Measurements from ENCODE around the gene LRP11.
"Not testable (repeated sequence)": the region's sequence is repeated elsewhere in the genome, so short reads cannot be mapped to it uniquely, and the experiment has no call there.

LRP11 gene

GRCh38 chr6:149899926-149900619 lies 35.9 kb upstream of the LRP11 start:
- no peaks in the 10 kb centered on the region for H3K36me3 ChIP-seq
- H3K9ac ChIP-seq = no peak overlapping the region
- no peaks in the 10 kb centered on the region for H3K27me3 ChIP-seq
- no peak for TF ChIP-seq Cebpa-rat (IDR thresholded peaks at IDR 0.05)
- no peaks in the 10 kb centered on the region for H4K20me1 ChIP-seq
- no peak overlapping the region for H3K4me3 ChIP-seq
- no peaks in the 10 kb centered on the region for H3K9me3 ChIP-seq (replicated peaks in 1 of 11)
- H3K27ac ChIP-seq = no peak overlapping the region
- H3K4me1 ChIP-seq = peaks cover 20 to 31% (median 24%) of the 10 kb centered on the region in 10 experiments
- no peak overlapping the region for H3K4me2 ChIP-seq

- H3K27me3 ChIP-seq = no peaks in the 10 kb centered on the region
- no peak overlapping the region for H3K9ac ChIP-seq
- no peak overlapping the region for H3K4me2 ChIP-seq
- H3K4me3 ChIP-seq = no peak overlapping the region
- H3K9me3 ChIP-seq (replicated peaks in 1 of 11) = no peaks in the 10 kb centered on the region
- TF ChIP-seq Cebpa-rat (IDR thresholded peaks at IDR 0.05) = no peak
- no peaks in the 10 kb centered on the region for H4K20me1 ChIP-seq
- peaks cover 17 to 32% (median 26%) of the 10 kb centered on the region in 10 experiments for H3K4me1 ChIP-seq
- no peaks in the 10 kb centered on the region for H3K36me3 ChIP-seq
- no peak overlapping the region for H3K27ac ChIP-seq
Measured at GRCh38 chr6:149899486-149899885, 35.3 kb upstream of the LRP11 start.

GRCh38 chr6:149898966-149899365 lies 34.8 kb upstream of the LRP11 start:
- Histone ChIP-seq H3K27me3 (no peaks in the 10 kb centered on the region), H3K36me3 (no peaks in the 10 kb centered on the region), H3K9me3 (replicated peaks in 1 of 11) (no peaks in the 10 kb centered on the region), H3K9ac (no peak overlapping the region), H3K4me2 (no peak overlapping the region), H3K27ac (no peak overlapping the region), H3K4me1 (peaks cover 17 to 32% (median 23%) of the 10 kb centered on the region in 10 experiments), H4K20me1 (no peaks in the 10 kb centered on the region), H3K4me3 (no peak overlapping the region)
- TF ChIP-seq Cebpa-rat (IDR thresholded peaks at IDR 0.05) = no peak

GRCh38 chr6:149897855-149898744 lies 33.9 kb upstream of the LRP11 start, which contains the start of gene RAET1E:
Gene RAET1E (minus strand): TSS chr6:149898113. CDS start chr6:149890901, 7,212 bp downstream.
- Histone ChIP-seq H3K4me3 (no peak within 1 kb of the TSS), H3K4me2 (peak within 1 kb of the TSS in 8 of 11 experiments; percentile 33 to 72 (median 46); a peak in 14 of 22 replicates), H3K9me3 (replicated peaks in 1 of 11) (no peaks in the 10 kb centered on the region), H4K20me1 (no peaks in the 10 kb centered on the region), H3K4me1 (peaks cover 17 to 32% (median 23%) of the 10 kb centered on the region in 10 experiments), H3K9ac (no peak within 1 kb of the TSS), H3K36me3 (no peaks in the 10 kb centered on the region), H3K27ac (no peak within 1 kb of the TSS), H3K27me3 (no peaks in the 10 kb centered on the region)
- no peak for TF ChIP-seq Cebpa-rat (IDR thresholded peaks at IDR 0.05)

- Histone ChIP-seq H3K9me3 (replicated peaks in 1 of 11) (no peaks in the 10 kb centered on the region), H3K27me3 (no peaks in the 10 kb centered on the region), H3K27ac (no peak overlapping the region), H3K4me1 (peaks cover 17 to 32% (median 23%) of the 10 kb centered on the region in 10 experiments), H3K4me3 (no peak overlapping the region), H3K4me2 (peak overlapping the region in 9 of 11 experiments; percentile 33 to 72 (median 43); a peak in 15 of 22 replicates), H3K36me3 (no peaks in the 10 kb centered on the region), H3K9ac (no peak overlapping the region), H4K20me1 (no peaks in the 10 kb centered on the region)
- TF ChIP-seq Cebpa-rat (IDR thresholded peaks at IDR 0.05) = no peak
Measured at GRCh38 chr6:149897015-149897697, 33.0 kb upstream of the LRP11 start.

GRCh38 chr6:149896491-149896890 lies 32.3 kb upstream of the LRP11 start:
- Histone ChIP-seq H3K27ac (peak overlapping the region in 1 of 11 experiments; percentile 57; a peak in 3 of 22 replicates), H3K4me3 (no peak overlapping the region), H3K9ac (no peak overlapping the region), H3K36me3 (no peaks in the 10 kb centered on the region), H3K4me1 (peaks cover 17 to 32% (median 23%) of the 10 kb centered on the region in 10 experiments), H3K4me2 (peak overlapping the region; percentile 33 to 72 (median 42); a peak in 19 of 22 replicates), H4K20me1 (no peaks in the 10 kb centered on the region), H3K27me3 (no peaks in the 10 kb centered on the region), H3K9me3 (replicated peaks in 1 of 11) (no peaks in the 10 kb centered on the region)
- no peak for TF ChIP-seq Cebpa-rat (IDR thresholded peaks at IDR 0.05)

GRCh38 chr6:149895833-149896271 lies 31.7 kb upstream of the LRP11 start:
- Histone ChIP-seq H3K27ac (peak overlapping the region in 5 of 11 experiments; percentile 31 to 62 (median 50); a peak in 7 of 22 replicates), H4K20me1 (no peaks in the 10 kb centered on the region), H3K4me3 (no peak overlapping the region), H3K9ac (peak overlapping the region in 1 of 11 experiments; percentile 51; a peak in 2 of 22 replicates), H3K9me3 (replicated peaks in 1 of 11) (no peaks in the 10 kb centered on the region), H3K36me3 (no peaks in the 10 kb centered on the region), H3K4me1 (peaks cover 17 to 32% (median 23%) of the 10 kb centered on the region in 10 experiments), H3K27me3 (no peaks in the 10 kb centered on the region), H3K4me2 (peak overlapping the region; percentile 33 to 72 (median 42); a peak in 21 of 22 replicates)
- TF ChIP-seq Cebpa-rat (IDR thresholded peaks at IDR 0.05) = no peak

GRCh38 chr6:149895048-149895590 lies 31.0 kb upstream of the LRP11 start:
- Histone ChIP-seq H3K9me3 (replicated peaks in 1 of 11) (no peaks in the 10 kb centered on the region), H3K4me3 (no peak overlapping the region), H3K4me1 (peaks cover 17 to 32% (median 23%) of the 10 kb centered on the region in 10 experiments), H3K36me3 (no peaks in the 10 kb centered on the region), H4K20me1 (no peaks in the 10 kb centered on the region), H3K4me2 (peak overlapping the region; percentile 33 to 72 (median 42); a peak in 20 of 22 replicates), H3K27ac (peak overlapping the region in 5 of 11 experiments; percentile 31 to 62 (median 50); a peak in 8 of 22 replicates), H3K27me3 (no peaks in the 10 kb centered on the region), H3K9ac (peak overlapping the region in 1 of 11 experiments; percentile 51; a peak in 2 of 22 replicates)
- no peak for TF ChIP-seq Cebpa-rat (IDR thresholded peaks at IDR 0.05)

- not testable (repeated sequence) for H3K4me3 ChIP-seq; H3K4me2 ChIP-seq; H3K27me3 ChIP-seq; H3K9ac ChIP-seq; H3K27ac ChIP-seq; H3K9me3 ChIP-seq (replicated peaks in 1 of 11); H3K36me3 ChIP-seq; H4K20me1 ChIP-seq
- H3K4me1 ChIP-seq = peaks cover 17 to 22% (median 19%) of the 10 kb centered on the region in 10 experiments
Measured at GRCh38 chr6:149891864-149892263, 27.7 kb upstream of the LRP11 start.
